ENCODE measurements around the gene UBE2E2.
A peak's percentile ranks its signal among the peaks of the same experiment; 100 is the strongest.

Gene UBE2E2

GRCh38 chr3:23461069-23461468, 257.9 kb downstream of the UBE2E2 start:
- peak; percentile 65 for ATAC-seq
- TF ChIP-seq SNAI2 (CRISPR knock-in tag; IDR thresholded peaks at IDR 0.05) (no peak), ZFP3 (CRISPR knock-in tag; IDR thresholded peaks at IDR 0.05) (no peak), TOX (CRISPR knock-in tag; IDR thresholded peaks at IDR 0.05; ENCODE audit: borderline replicate concordance) (no peak), POU6F1 (CRISPR knock-in tag; IDR thresholded peaks at IDR 0.05; ENCODE audit: borderline replicate concordance, low read depth) (no peak), GLIS3 (CRISPR knock-in tag; IDR thresholded peaks at IDR 0.05) (no peak), ISL1 (CRISPR knock-in tag; IDR thresholded peaks at IDR 0.05) (no peak), ZFP30 (CRISPR knock-in tag; IDR thresholded peaks at IDR 0.05) (no peak)
- TF ChIP-seq, protein P1, sequence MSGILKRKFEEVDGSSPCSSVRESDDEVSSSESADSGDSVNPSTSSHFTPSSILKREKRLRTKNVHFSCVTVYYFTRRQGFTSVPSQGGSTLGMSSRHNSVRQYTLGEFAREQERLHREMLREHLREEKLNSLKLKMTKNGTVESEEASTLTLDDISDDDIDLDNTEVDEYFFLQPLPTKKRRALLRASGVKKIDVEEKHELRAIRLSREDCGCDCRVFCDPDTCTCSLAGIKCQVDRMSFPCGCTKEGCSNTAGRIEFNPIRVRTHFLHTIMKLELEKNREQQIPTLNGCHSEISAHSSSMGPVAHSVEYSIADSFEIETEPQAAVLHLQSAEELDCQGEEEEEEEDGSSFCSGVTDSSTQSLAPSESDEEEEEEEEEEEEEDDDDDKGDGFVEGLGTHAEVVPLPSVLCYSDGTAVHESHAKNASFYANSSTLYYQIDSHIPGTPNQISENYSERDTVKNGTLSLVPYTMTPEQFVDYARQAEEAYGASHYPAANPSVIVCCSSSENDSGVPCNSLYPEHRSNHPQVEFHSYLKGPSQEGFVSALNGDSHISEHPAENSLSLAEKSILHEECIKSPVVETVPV (CRISPR knock-in tag; IDR thresholded peaks at IDR 0.05): no peak
- TF ChIP-seq, protein P2, sequence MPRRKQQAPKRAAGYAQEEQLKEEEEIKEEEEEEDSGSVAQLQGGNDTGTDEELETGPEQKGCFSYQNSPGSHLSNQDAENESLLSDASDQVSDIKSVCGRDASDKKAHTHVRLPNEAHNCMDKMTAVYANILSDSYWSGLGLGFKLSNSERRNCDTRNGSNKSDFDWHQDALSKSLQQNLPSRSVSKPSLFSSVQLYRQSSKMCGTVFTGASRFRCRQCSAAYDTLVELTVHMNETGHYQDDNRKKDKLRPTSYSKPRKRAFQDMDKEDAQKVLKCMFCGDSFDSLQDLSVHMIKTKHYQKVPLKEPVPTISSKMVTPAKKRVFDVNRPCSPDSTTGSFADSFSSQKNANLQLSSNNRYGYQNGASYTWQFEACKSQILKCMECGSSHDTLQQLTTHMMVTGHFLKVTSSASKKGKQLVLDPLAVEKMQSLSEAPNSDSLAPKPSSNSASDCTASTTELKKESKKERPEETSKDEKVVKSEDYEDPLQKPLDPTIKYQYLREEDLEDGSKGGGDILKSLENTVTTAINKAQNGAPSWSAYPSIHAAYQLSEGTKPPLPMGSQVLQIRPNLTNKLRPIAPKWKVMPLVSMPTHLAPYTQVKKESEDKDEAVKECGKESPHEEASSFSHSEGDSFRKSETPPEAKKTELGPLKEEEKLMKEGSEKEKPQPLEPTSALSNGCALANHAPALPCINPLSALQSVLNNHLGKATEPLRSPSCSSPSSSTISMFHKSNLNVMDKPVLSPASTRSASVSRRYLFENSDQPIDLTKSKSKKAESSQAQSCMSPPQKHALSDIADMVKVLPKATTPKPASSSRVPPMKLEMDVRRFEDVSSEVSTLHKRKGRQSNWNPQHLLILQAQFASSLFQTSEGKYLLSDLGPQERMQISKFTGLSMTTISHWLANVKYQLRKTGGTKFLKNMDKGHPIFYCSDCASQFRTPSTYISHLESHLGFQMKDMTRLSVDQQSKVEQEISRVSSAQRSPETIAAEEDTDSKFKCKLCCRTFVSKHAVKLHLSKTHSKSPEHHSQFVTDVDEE (CRISPR knock-in tag; IDR thresholded peaks at IDR 0.05): no peak

DNA sequence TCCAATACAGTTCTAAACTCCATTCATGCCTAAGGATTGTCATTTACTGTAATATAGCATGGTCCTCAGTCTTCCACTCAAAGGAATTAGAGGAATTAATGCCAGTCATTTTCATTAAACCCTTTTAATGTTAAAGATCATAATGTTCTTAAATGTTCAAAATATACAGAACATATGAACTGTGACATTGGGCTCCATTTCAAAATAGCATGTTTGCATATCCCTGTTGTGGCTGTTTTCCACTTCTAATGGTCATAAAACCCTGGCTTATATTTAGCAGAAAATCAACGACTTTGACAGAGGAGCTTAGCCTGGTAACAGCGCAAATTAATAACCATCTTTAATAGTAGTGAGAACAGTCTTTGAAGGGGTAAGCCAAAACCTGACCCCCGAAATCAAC, 260.7 kb downstream of the UBE2E2 start:
- no peak for ATAC-seq
- TF ChIP-seq BACH2 (CRISPR knock-in tag; IDR thresholded peaks at IDR 0.05; ENCODE audit: borderline replicate concordance): no peak
- no peak for TF ChIP-seq SNAI2 (CRISPR knock-in tag; IDR thresholded peaks at IDR 0.05)
- TF ChIP-seq ISL1 (CRISPR knock-in tag; IDR thresholded peaks at IDR 0.05): no peak
- no peak for TF ChIP-seq CSDC2 (CRISPR knock-in tag; IDR thresholded peaks at IDR 0.05)
- TF ChIP-seq OSR1 (CRISPR knock-in tag; IDR thresholded peaks at IDR 0.05): no peak
- no peak for TF ChIP-seq ZC3H10 (CRISPR knock-in tag; IDR thresholded peaks at IDR 0.05)
- TF ChIP-seq ZFP3 (CRISPR knock-in tag; IDR thresholded peaks at IDR 0.05): no peak
- no peak for TF ChIP-seq PPARA (CRISPR knock-in tag; IDR thresholded peaks at IDR 0.05; ENCODE audit: borderline replicate concordance)
- TF ChIP-seq, protein P3, sequence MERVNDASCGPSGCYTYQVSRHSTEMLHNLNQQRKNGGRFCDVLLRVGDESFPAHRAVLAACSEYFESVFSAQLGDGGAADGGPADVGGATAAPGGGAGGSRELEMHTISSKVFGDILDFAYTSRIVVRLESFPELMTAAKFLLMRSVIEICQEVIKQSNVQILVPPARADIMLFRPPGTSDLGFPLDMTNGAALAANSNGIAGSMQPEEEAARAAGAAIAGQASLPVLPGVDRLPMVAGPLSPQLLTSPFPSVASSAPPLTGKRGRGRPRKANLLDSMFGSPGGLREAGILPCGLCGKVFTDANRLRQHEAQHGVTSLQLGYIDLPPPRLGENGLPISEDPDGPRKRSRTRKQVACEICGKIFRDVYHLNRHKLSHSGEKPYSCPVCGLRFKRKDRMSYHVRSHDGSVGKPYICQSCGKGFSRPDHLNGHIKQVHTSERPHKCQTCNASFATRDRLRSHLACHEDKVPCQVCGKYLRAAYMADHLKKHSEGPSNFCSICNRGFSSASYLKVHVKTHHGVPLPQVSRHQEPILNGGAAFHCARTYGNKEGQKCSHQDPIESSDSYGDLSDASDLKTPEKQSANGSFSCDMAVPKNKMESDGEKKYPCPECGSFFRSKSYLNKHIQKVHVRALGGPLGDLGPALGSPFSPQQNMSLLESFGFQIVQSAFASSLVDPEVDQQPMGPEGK (CRISPR knock-in tag; IDR thresholded peaks at IDR 0.05; ENCODE audit: borderline replicate concordance): no peak
- no peak for TF ChIP-seq ZNF8 (CRISPR knock-in tag; IDR thresholded peaks at IDR 0.05)
- no peak for TF ChIP-seq ZNF565 (CRISPR knock-in tag; conservative IDR thresholded peaks at IDR 0.05; ENCODE audit: low read depth)
- no peak for TF ChIP-seq ZNF70 (CRISPR knock-in tag; IDR thresholded peaks at IDR 0.05)
- no peak for TF ChIP-seq RARB (CRISPR knock-in tag; IDR thresholded peaks at IDR 0.05)
- TF ChIP-seq, protein P1 (CRISPR knock-in tag; IDR thresholded peaks at IDR 0.05): no peak
- TF ChIP-seq TCF4 (CRISPR knock-in tag; IDR thresholded peaks at IDR 0.05; ENCODE audit: borderline replicate concordance): no peak
- no peak for TF ChIP-seq GLIS3 (CRISPR knock-in tag; IDR thresholded peaks at IDR 0.05)
- TF ChIP-seq ESRRG (CRISPR knock-in tag; IDR thresholded peaks at IDR 0.05): no peak
- no peak for TF ChIP-seq ARNTL (CRISPR knock-in tag; IDR thresholded peaks at IDR 0.05; ENCODE audit: borderline replicate concordance, low read depth)
- TF ChIP-seq, protein P2 (CRISPR knock-in tag; IDR thresholded peaks at IDR 0.05): no peak
- TF ChIP-seq, protein P4, sequence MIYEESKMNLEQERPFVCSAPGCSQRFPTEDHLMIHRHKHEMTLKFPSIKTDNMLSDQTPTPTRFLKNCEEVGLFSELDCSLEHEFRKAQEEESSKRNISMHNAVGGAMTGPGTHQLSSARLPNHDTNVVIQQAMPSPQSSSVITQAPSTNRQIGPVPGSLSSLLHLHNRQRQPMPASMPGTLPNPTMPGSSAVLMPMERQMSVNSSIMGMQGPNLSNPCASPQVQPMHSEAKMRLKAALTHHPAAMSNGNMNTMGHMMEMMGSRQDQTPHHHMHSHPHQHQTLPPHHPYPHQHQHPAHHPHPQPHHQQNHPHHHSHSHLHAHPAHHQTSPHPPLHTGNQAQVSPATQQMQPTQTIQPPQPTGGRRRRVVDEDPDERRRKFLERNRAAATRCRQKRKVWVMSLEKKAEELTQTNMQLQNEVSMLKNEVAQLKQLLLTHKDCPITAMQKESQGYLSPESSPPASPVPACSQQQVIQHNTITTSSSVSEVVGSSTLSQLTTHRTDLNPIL (CRISPR knock-in tag; IDR thresholded peaks at IDR 0.05; ENCODE audit: low read depth): no peak
